ENCODE measurements around the gene CLSTN2. TPM values are rescaled to one million over a fixed set of nuclear protein-coding genes. Genes with fewer than 3 reads are reported as not detected.

Gene CLSTN2
- polyA plus RNA-seq, 3 donors: not detected

- WGBS (ENCODE audit: insufficient coverage): no CpG with 5 or more reads among the region's 3 CpGs
- no peak overlapping the region for H3K4me3 Mint-ChIP-seq
- no peaks in the 10 kb centered on the region for H3K36me3 ChIP-seq (replicated peaks in 1 of 2; ENCODE audit: control insufficient read depth in 1 of 2, insufficient read depth in 2 of 2, low read length in 2 of 2)
- H3K4me3 ChIP-seq (replicated peaks in 1 of 3; ENCODE audit: low read depth in 2 of 3, low read length in 3 of 3): no peak overlapping the region
- no peaks in the 10 kb centered on the region for H3K4me1 Mint-ChIP-seq
- H3K27me3 Mint-ChIP-seq (ENCODE audit: low read depth in 3 of 3): peaks cover 3 to 5% (median 4%) of the 10 kb centered on the region in 3 donors
- no peak for TF ChIP-seq CTCF (IDR thresholded peaks at IDR 0.05)
- no peak overlapping the region for H3K9ac ChIP-seq (ENCODE audit: insufficient read depth, low read length, poor library complexity, severe bottlenecking)
- no peaks in the 10 kb centered on the region for H3K9me3 ChIP-seq (replicated peaks in 1 of 2; ENCODE audit: control insufficient read depth in 1 of 2, insufficient read depth in 1 of 2, low read length in 2 of 2)
- intact Hi-C loops (cut with micrococcal nuclease): no loop called here
- no peak overlapping the region for H3K27ac Mint-ChIP-seq
- H3K27ac ChIP-seq (ENCODE audit: low read depth in 1 of 2, low read length in 2 of 2): no peak overlapping the region
- H3K36me3 Mint-ChIP-seq: no peaks in the 10 kb centered on the region
- H3K9me3 Mint-ChIP-seq: peaks cover 0 to 6% (median 2%) of the 10 kb centered on the region in 7 donors
- H4K20me1 ChIP-seq (ENCODE audit: insufficient read depth, low read length): no peaks in the 10 kb centered on the region
- H3K4me2 ChIP-seq (replicated peaks; ENCODE audit: extremely low read depth, low read length, poor library complexity, severe bottlenecking): no peak overlapping the region
- H2AFZ ChIP-seq (ENCODE audit: insufficient read depth, low read depth, low read length, poor library complexity, severe bottlenecking): no peak overlapping the region
- H3K27me3 ChIP-seq (ENCODE audit: control insufficient read depth in 2 of 2, insufficient read depth in 2 of 2, low read length in 2 of 2): no peaks in the 10 kb centered on the region
- H3K4me1 ChIP-seq (ENCODE audit: control insufficient read depth in 1 of 2, insufficient read depth in 2 of 2, low read length in 2 of 2): no peaks in the 10 kb centered on the region
- H3K79me2 ChIP-seq (ENCODE audit: insufficient read depth, low read length): no peaks in the 10 kb centered on the region
- DNase-seq: no peak
Measured at GRCh38 chr3:140588558-140588957, 653.6 kb downstream of the CLSTN2 start.

GRCh38 chr3:140593766-140594165 lies 658.8 kb downstream of the CLSTN2 start:
- no peak overlapping the region for H3K27ac Mint-ChIP-seq

More at GRCh38 chr3:140593766-140594165, 658.8 kb downstream of the CLSTN2 start:
- H3K27me3 ChIP-seq (ENCODE audit: control insufficient read depth in 2 of 2, insufficient read depth in 2 of 2, low read length in 2 of 2): no peaks in the 10 kb centered on the region
- Mint-ChIP-seq H3K36me3 (no peaks in the 10 kb centered on the region), H3K9me3 (peaks cover 0 to 6% (median 0%) of the 10 kb centered on the region in 7 donors), H3K27me3 (ENCODE audit: low read depth in 3 of 3) (peaks cover 3 to 6% (median 5%) of the 10 kb centered on the region in 3 donors), H3K4me3 (no peak overlapping the region), H3K4me1 (no peaks in the 10 kb centered on the region)
- no peak overlapping the region for H3K9ac ChIP-seq (ENCODE audit: insufficient read depth, low read length, poor library complexity, severe bottlenecking)
- no peak overlapping the region for H3K27ac ChIP-seq (ENCODE audit: low read depth in 1 of 2, low read length in 2 of 2)
- no peaks in the 10 kb centered on the region for H3K4me1 ChIP-seq (ENCODE audit: control insufficient read depth in 1 of 2, insufficient read depth in 2 of 2, low read length in 2 of 2)
- TF ChIP-seq CTCF (IDR thresholded peaks at IDR 0.05): no peak
- H3K9me3 ChIP-seq (replicated peaks in 1 of 2; ENCODE audit: control insufficient read depth in 1 of 2, insufficient read depth in 1 of 2, low read length in 2 of 2): no peaks in the 10 kb centered on the region
- intact Hi-C loops (cut with micrococcal nuclease): no loop called here
- DNase-seq: no peak
- no peaks in the 10 kb centered on the region for H4K20me1 ChIP-seq (ENCODE audit: insufficient read depth, low read length)
- no peak overlapping the region for H3K4me2 ChIP-seq (replicated peaks; ENCODE audit: extremely low read depth, low read length, poor library complexity, severe bottlenecking)
- no peaks in the 10 kb centered on the region for H3K79me2 ChIP-seq (ENCODE audit: insufficient read depth, low read length)
- H2AFZ ChIP-seq (ENCODE audit: insufficient read depth, low read depth, low read length, poor library complexity, severe bottlenecking): no peak overlapping the region
- H3K36me3 ChIP-seq (replicated peaks in 1 of 2; ENCODE audit: control insufficient read depth in 1 of 2, insufficient read depth in 2 of 2, low read length in 2 of 2): no peaks in the 10 kb centered on the region
- no peak overlapping the region for H3K4me3 ChIP-seq (replicated peaks in 1 of 3; ENCODE audit: low read depth in 2 of 3, low read length in 3 of 3)
- WGBS (ENCODE audit: insufficient coverage): no CpG with 5 or more reads among the region's 3 CpGs
